GM20000 (cell line): ENCODE measurements around the gene SPSB1.
A peak's percentile ranks its signal among the peaks of the same experiment; 100 is the strongest.

ENCODE experiments used
- DNase-seq: peaks from one replicate; pipeline ENCODE4 v3.0.0; 2012; ENCODE audit warnings: low spot score
- TF ChIP-seq, protein P1 (sequence below): IDR thresholded peaks from 2 replicates; pipeline ENCODE4 v1.5.1; 2012; ENCODE audit warnings: mild to moderate bottlenecking, control low read depth; ENCODE audit errors: extremely low read depth, missing control alignments

Gene SPSB1

DNA sequence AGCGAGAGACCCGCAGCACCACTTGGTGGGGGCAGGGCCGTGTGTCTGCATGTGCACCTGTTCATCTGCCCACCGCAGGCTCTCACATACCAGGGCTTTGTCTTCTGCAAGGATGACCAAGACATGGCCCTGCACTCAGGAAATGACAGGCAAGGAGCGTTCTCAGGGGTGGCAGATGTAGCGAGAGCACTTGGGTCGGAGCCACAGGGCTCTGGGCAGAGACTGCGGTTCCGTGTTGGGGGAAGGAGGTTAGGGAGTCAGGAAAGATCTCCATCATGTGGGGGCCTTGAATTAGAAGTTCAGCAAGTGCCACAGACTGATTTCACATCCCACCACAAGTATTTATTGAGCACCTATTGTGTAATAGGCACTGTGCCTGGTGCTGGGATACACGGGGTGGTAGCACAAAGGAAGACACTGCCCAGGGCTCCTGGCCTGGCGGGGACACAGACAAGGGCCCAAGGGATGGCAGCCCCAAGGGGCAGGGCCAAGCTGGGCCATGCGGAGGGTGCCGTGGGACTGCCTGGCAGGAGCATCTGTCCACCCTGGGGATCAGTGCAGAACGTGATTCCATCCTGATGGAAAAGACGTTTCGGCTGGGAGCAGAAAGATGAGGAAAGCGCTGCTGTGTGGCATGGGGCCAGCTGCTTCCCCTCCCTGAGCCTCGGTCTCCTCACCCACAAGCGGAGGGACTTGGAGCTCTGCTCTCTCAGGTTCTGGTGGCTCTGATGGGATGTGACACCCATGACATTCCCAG lies 11.4 kb upstream of the SPSB1 start:
- no peak for DNase-seq
- TF ChIP-seq, protein P1, sequence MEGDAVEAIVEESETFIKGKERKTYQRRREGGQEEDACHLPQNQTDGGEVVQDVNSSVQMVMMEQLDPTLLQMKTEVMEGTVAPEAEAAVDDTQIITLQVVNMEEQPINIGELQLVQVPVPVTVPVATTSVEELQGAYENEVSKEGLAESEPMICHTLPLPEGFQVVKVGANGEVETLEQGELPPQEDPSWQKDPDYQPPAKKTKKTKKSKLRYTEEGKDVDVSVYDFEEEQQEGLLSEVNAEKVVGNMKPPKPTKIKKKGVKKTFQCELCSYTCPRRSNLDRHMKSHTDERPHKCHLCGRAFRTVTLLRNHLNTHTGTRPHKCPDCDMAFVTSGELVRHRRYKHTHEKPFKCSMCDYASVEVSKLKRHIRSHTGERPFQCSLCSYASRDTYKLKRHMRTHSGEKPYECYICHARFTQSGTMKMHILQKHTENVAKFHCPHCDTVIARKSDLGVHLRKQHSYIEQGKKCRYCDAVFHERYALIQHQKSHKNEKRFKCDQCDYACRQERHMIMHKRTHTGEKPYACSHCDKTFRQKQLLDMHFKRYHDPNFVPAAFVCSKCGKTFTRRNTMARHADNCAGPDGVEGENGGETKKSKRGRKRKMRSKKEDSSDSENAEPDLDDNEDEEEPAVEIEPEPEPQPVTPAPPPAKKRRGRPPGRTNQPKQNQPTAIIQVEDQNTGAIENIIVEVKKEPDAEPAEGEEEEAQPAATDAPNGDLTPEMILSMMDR = no peak

DNA sequence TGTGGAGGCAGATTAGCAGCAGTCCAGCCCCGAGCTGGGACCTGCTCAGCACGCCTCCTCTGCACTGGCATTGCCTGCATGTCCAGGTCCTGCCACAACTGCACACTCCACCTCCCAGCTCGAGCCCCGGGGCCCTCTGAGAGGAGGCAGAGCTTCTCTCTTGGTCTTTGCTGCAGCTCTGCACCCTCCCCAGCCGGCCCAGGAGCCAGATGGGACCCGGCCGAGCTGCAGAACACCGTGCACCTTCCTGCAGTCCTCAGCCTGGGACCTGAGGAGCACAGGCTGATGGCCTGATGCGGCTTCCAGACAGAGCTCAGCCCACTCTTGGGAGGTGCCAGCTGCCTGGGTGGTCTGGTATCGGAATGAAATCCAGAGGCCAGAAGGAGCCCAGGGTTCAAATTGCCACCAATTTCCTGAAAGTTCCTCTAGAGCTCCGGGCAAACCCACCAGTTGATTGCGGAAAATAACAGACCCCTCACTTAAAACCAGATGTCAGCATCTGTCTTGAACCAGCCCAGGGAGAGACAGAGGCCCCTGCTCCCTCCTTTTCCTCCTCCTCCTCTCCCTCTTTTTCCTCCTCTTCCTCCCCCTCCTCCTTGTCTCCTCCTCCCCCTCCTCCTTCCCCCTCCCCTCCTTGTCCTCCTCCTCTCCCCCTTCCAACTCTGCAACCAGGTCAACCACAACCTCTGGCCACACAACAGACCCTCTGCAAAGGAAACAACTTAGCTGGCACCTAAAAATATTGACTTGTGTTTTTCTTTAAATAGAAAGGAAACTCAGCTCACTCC lies 10.6 kb upstream of the SPSB1 start:
- no peak for DNase-seq
- TF ChIP-seq, protein P1 = no peak

DNA sequence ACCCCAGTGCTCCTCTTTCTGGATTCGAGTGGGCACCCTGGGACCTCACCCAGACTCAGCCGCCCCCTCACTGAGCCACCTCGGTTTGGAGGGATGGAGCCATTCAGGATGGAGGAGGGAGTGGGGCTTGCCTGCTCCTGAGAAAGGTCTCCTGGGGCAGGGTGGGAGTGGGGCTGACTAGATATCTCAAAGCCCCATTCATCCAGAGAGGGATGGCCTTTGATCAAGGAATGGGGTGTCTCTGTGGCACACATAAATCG lies 10.1 kb upstream of the SPSB1 start:
- no peak for DNase-seq
- TF ChIP-seq, protein P1 = no peak

DNA sequence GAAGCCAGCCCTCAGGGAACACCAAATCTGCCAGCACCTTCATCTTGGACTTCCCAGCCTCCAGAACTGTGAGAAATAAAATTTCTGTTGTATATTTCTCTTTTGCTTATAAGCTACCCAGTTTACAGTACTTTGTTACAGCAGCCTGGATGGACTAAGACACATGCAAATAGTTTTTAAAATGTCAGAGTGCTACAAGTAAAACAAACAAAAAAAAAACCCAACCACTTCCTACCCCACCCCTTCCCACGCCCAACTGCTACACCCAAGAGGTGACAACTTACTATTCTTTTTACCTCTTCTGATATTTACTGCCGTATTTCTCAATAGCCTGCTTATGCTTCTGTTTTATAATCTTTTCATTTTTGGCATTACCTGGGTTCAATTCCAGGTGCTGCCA lies 8.6 kb upstream of the SPSB1 start:
- TF ChIP-seq, protein P1 = no peak

DNA sequence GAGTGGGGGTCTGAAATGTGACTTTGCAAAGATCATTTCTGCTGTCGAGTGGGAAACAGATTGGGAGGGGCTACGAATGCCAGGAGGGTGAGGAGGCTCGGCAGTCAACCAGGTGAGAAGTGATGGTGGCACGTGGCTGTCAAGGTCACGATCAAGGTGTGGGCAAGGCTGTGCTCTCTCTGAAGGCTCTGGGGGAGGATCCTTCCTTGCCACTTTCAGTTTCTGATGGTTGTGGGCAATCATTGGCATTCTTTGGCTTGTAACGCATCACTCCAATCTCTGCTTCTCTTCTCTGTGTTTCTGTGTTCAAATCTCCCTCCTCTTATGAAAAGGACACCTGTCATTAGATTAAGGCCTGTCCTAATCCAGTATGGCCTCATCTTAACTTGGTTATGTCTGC lies 6.1 kb upstream of the SPSB1 start:
- DNase-seq = no peak
- TF ChIP-seq, protein P1 = no peak

More for the DNA sequence above, 8.6 kb upstream of the SPSB1 start:
- DNase-seq = no peak

DNA sequence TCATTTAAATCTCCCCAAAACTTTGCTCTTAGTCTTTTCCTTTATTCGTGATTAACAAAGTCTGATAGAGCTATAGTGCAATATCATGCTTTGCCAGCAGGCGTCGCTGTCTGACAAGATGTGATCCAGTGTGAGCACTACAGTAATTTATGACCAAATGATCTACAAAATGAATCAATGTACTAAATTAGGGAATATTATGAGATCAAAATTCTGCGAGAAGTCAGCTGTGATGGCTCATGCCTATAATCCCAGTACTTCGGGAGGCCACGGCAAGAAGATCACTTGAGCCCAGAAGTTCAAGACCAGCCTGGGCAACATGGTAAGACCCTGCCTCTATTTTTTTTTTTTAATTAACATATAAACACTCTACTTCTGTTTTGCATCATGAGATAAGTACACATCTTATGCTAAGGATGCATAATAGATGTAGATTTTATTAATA lies 3.6 kb upstream of the SPSB1 start:
- peak; percentile 70 for DNase-seq
- TF ChIP-seq, protein P1 = peak; percentile 96

DNA sequence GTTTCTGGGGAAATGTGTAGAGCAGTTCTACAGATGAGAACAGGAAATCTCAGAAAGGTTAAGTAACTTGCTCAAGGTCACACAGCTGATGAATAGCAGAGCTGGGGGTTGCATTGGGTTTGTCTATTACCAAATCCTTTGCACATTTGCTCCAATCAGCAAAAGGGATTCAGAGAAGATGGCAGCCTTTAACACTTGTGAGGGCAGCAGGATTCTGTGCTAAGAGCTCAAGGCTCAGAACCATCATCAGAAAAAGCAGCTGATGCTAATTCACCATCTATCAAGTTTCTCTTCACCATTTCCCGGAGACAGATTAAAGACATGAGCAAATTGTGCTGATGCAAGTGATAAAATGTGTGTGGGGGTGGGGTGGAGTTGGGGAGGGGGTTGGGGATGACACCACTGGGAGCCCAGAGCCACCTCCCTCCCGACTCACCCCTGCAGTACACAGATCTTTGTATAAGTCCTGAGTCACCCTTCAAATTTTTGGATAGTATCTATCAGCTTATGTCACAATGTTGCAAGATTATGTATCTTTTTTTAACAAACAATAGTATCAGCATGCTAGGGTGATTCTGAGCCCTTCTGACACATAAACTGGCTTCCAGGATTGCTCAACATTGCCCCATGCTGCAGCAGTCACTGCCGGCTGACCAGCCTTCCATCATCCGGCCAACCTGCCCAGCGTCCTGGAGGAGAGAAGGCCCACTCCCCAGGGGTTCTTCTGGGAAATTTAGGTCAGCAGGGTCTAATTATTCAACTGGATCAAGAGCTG lies 2.8 kb upstream of the SPSB1 start:
- TF ChIP-seq, protein P1 = no peak
- no peak for DNase-seq
